Colonic mucosa (tissue), 4 donors: ENCODE data around the gene SLC38A4. TPM values are rescaled to one million over a fixed set of nuclear protein-coding genes. Genes with fewer than 3 reads are reported as not detected.

ENCODE experiments used
- DNase-seq: peaks from one replicate; pipeline ENCODE4 v3.0.0-alpha.2; 2020
- H3K27ac ChIP-seq: fragments of 200-600 bp; one replicate; pipeline ENCODE4 v1.8.0; 2021
- H3K27me3 ChIP-seq: fragments of 200-600 bp; one replicate; pipeline ENCODE4 v1.8.0; 2021
- H3K36me3 ChIP-seq: fragments of 200-600 bp; one replicate; pipeline ENCODE4 v1.8.0; 2021
- H3K4me1 ChIP-seq: fragments of 200-600 bp; one replicate; pipeline ENCODE4 v1.8.0; 2021; ENCODE audit warnings: mild to moderate bottlenecking
- H3K4me3 ChIP-seq: fragments of 200-600 bp; one replicate; pipeline ENCODE4 v1.8.0; 2021
- H3K9ac ChIP-seq, 2 donors: one replicate each; pipeline ENCODE4 v1.7.0; 2013; ENCODE audit warnings: control low read depth in 2 of 2, low read depth in 2 of 2, low read length in 2 of 2
- H3K9me3 ChIP-seq: fragments of 200-600 bp; one replicate; pipeline ENCODE4 v1.8.0; 2021
- intact Hi-C: fragments of 100-400 bp; cut with DNase I; formaldehyde crosslinking; loops from one replicate; pipeline ENCODE4 v1.14.1; 2022
- total RNA-seq, 2 donors: library from RNA; stranded (reverse); fragmentation: NEBNext Ultra II Directional in 1 of 2; extraction: Animal tissue kit (Norgen Biotek cat#: 25700) in 1 of 2; gene quantifications; one replicate each; pipeline ENCODE4 v1.2.1, GENCODE V29; 2021
- TF ChIP-seq, protein P1 (sequence below): fragments of 200-600 bp; IDR thresholded peaks from one replicate; pipeline ENCODE4 v1.8.0; 2022; ENCODE audit warnings: antibody characterized with exemption, mild to moderate bottlenecking
- donor health status: healthy.
- donor health status: DM: no; HTN: no; CAD: no.
- donor health status: DM: no; HTN: no; CAD: no.

Gene SLC38A4
- total RNA-seq, 2 donors from 2014 or later = 2.8 to 3.2 TPM

DNA sequence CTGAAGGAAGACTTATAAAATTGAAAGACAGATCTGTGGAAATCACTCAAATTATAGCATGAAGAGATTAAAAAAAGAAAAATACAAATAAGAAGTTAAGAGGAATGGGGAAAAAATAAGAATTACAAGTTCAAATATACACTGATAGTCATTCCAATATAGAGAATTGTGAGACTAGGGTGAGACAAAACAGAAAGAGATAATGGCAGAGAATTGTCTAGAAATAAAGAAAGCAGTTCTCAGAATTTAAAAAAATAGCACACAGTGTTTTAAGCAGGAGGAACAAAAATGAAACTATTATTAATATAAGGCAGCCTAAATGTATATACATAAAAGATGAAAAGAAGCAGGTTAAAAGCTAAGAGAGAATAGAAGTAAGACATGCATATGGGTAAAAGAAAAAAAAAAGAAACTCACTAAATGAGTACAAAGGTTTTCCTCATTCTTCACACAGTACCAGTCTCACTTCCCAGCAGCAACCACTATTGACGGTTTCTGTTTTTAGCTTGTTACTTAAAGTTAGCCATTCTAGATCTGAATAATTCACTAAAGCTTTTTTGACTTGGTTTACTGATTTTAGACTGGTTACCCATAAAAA is 31.1 kb downstream of the SLC38A4 start:
- H3K36me3 ChIP-seq = no peaks in the 10 kb centered on the region
- H3K4me3 ChIP-seq = no peak overlapping the region
- intact Hi-C loops = no loop called here
- H3K27ac ChIP-seq = no peak overlapping the region
- DNase-seq = no peak
- TF ChIP-seq, protein P1, sequence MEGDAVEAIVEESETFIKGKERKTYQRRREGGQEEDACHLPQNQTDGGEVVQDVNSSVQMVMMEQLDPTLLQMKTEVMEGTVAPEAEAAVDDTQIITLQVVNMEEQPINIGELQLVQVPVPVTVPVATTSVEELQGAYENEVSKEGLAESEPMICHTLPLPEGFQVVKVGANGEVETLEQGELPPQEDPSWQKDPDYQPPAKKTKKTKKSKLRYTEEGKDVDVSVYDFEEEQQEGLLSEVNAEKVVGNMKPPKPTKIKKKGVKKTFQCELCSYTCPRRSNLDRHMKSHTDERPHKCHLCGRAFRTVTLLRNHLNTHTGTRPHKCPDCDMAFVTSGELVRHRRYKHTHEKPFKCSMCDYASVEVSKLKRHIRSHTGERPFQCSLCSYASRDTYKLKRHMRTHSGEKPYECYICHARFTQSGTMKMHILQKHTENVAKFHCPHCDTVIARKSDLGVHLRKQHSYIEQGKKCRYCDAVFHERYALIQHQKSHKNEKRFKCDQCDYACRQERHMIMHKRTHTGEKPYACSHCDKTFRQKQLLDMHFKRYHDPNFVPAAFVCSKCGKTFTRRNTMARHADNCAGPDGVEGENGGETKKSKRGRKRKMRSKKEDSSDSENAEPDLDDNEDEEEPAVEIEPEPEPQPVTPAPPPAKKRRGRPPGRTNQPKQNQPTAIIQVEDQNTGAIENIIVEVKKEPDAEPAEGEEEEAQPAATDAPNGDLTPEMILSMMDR = no peak
- no peaks in the 10 kb centered on the region for H3K4me1 ChIP-seq
- H3K27me3 ChIP-seq = no peaks in the 10 kb centered on the region
- no peaks in the 10 kb centered on the region for H3K9me3 ChIP-seq
- H3K9ac ChIP-seq = no peak overlapping the region

- H3K27ac ChIP-seq = no peak overlapping the region
- H3K4me1 ChIP-seq = no peaks in the 10 kb centered on the region
- no peaks in the 10 kb centered on the region for H3K27me3 ChIP-seq
- no peak for DNase-seq
- H3K9ac ChIP-seq = no peak overlapping the region
- no peak overlapping the region for H3K4me3 ChIP-seq
- H3K36me3 ChIP-seq = no peaks in the 10 kb centered on the region
- TF ChIP-seq, protein P1 = no peak
- H3K9me3 ChIP-seq = no peaks in the 10 kb centered on the region
- intact Hi-C loops = no loop called here
These were observed 32.9 kb downstream of the SLC38A4 start for GRCh38 chr12:46792925-46793324.

DNA sequence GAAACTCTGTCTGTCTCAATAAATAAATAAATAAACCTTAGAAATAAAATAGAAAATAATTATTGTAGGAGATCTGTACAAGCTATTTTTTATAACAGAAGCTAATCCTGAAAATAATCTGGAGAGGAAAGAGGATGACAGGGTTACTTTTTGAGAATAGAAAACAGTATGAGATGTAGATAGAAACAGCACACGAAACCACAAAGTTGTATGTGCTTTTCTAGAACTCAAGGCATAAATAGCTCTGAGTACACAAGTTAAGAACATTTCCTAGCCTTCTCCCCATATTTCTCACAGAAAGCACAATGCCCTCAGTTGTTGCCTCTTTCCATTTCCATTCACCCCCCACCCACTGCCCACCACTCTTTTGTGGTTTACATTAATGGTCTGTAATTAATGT is 35.7 kb downstream of the SLC38A4 start:
- no peak overlapping the region for H3K4me3 ChIP-seq
- no peak overlapping the region for H3K9ac ChIP-seq
- no peaks in the 10 kb centered on the region for H3K4me1 ChIP-seq
- H3K36me3 ChIP-seq = no peaks in the 10 kb centered on the region
- intact Hi-C loops = no loop called here
- H3K27me3 ChIP-seq = no peaks in the 10 kb centered on the region
- H3K9me3 ChIP-seq = no peaks in the 10 kb centered on the region
- TF ChIP-seq, protein P1 = no peak
- no peak for DNase-seq
- no peak overlapping the region for H3K27ac ChIP-seq

DNA sequence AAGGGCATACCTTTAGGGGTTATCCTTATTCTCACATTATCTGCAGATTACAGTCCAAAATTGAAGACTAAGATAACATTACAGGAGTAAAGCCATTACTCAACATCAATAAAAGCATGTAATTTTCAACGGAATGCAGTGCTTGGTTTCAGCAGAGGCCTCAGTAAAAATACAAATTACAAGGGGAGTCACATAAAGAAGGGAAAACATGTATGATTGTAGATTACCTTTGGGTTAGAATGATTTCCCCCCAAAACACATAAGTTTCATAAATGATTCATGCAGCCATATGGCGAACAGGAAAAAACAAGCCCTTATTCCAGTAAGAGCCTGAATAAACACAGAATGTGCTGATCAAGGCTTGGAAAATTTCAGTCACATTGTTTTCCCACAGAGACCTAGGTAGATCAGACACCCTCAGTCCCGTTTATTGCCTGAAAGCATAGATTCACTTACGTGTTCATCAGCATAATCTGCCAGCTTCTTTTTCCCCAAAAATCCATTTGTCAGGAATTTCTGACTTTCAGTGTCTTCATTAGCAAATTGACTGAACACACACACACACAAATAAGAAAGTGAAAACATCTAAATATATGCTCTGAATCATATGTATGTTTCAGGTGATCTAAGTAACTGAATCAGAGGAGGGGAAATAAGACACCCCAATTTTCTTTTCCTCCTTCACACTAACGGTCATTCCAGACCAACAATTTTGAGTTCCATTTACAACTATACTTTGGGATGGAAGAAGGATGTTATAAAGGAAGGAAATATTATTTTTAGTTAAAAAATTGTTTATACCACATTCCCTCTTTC is 37.5 kb downstream of the SLC38A4 start:
- intact Hi-C loops = no loop called here

DNA sequence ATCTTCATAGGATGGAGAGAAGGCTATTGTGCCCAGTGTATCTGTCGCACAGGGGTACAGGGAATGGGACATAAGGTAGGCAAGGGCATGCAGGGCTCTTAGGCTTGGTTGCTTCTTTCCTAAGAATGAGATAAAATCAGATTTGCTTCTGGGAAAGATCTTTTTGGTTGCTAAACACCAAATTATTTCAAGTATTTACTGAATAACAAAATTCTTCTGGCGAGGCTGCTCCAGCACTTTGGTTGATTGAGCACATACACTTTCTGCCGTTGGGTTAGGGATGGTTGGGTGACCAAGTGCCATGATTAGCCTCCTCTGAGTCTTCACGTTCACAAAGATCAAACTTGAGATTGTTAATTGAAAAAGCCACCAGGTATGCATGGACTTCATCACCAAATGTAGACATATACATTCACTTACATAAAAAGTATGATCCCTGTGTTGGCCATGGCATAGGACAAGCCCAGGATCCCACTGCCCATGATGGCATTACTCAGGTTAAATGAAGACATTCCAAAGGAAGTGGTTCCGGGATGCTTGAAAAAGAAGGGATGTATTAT is 38.2 kb downstream of the SLC38A4 start:
- H3K36me3 ChIP-seq = no peaks in the 10 kb centered on the region
- DNase-seq = no peak
- no peak overlapping the region for H3K27ac ChIP-seq

More for the DNA sequence above, 37.5 kb downstream of the SLC38A4 start:
- Histone ChIP-seq H3K27me3 (no peaks in the 10 kb centered on the region), H3K9me3 (no peaks in the 10 kb centered on the region), H3K4me3 (no peak overlapping the region), H3K36me3 (no peaks in the 10 kb centered on the region), H3K9ac (no peak overlapping the region), H3K27ac (no peak overlapping the region), H3K4me1 (no peaks in the 10 kb centered on the region)
- TF ChIP-seq, protein P1 = no peak
- no peak for DNase-seq

More for the DNA sequence above, 38.2 kb downstream of the SLC38A4 start:
- TF ChIP-seq, protein P1 = no peak
- intact Hi-C loops = no loop called here
- no peak overlapping the region for H3K9ac ChIP-seq
- H3K9me3 ChIP-seq = no peaks in the 10 kb centered on the region
- H3K27me3 ChIP-seq = no peaks in the 10 kb centered on the region
- no peak overlapping the region for H3K4me3 ChIP-seq
- H3K4me1 ChIP-seq = no peaks in the 10 kb centered on the region
